CD14-positive monocyte (primary cell): Measurements from ENCODE around the gene TBC1D3B. TPM values are rescaled to one million over a fixed set of nuclear protein-coding genes. Genes with fewer than 3 reads are reported as not detected.
A peak's percentile ranks its signal among the peaks of the same experiment; 100 is the strongest.

ENCODE experiments used
- DNase-seq, 3 donors: peaks; one replicate each; pipeline ENCODE4 v3.0.0-alpha.2; 2011 to 2022
- H2AFZ ChIP-seq: 2 replicates; pipeline ENCODE4 v1.6.0; 2012; ENCODE audit warnings: mild to moderate bottlenecking, low read depth, low read length, inconsistent platforms; ENCODE audit not compliant: insufficient read depth, poor library complexity, severe bottlenecking
- H3K27ac ChIP-seq, 2 donors: 1 replicate in 1 of 2; 2 replicates in 1 of 2; pipeline ENCODE4 v1.5.1; 2012 to 2013; ENCODE audit warnings: low read length in 2 of 2, control low read depth in 1 of 2, inconsistent platforms in 1 of 2, low read depth in 1 of 2, mild to moderate bottlenecking in 1 of 2
- H3K27me3 ChIP-seq, 2 donors: one replicate each; pipeline versions ENCODE4 v1.6.0 to v1.6.1; 2011 to 2013; ENCODE audit warnings: low read length in 2 of 2; ENCODE audit not compliant: control insufficient read depth in 2 of 2, insufficient read depth in 2 of 2
- H3K36me3 ChIP-seq, 2 donors: replicated peaks in 1 of 2; 1 replicate in 1 of 2; 2 replicates in 1 of 2; pipeline versions ENCODE4 v1.5.1 to v1.6.1; 2012 to 2013; ENCODE audit warnings: low read length in 2 of 2, control low read depth in 1 of 2, inconsistent platforms in 1 of 2, mild to moderate bottlenecking in 1 of 2; ENCODE audit not compliant: insufficient read depth in 2 of 2, control insufficient read depth in 1 of 2
- H3K4me1 ChIP-seq, 2 donors: 1 replicate in 1 of 2; 2 replicates in 1 of 2; pipeline versions ENCODE4 v1.5.1 to v1.6.1; 2012 to 2013; ENCODE audit warnings: low read length in 2 of 2, control low read depth in 1 of 2, inconsistent platforms in 1 of 2, mild to moderate bottlenecking in 1 of 2, moderate library complexity in 1 of 2; ENCODE audit not compliant: insufficient read depth in 2 of 2, control insufficient read depth in 1 of 2
- H3K4me2 ChIP-seq: replicated peaks from 2 replicates; pipeline ENCODE3; 2012; ENCODE audit warnings: low read length, moderate library complexity, mild to moderate bottlenecking; ENCODE audit not compliant: poor library complexity, severe bottlenecking; ENCODE audit errors: extremely low read depth
- H3K4me3 ChIP-seq, 3 experiments: fragments of 200-600 bp in 1 of 3; sonication (generic) in 1 of 3; replicated peaks in 1 of 3; 1 replicate in 2 of 3; 2 replicates in 1 of 3; pipeline ENCODE4 v1.5.1; 2011 to 2013; ENCODE audit warnings: low read length in 3 of 3, mild to moderate bottlenecking in 3 of 3, control low read depth in 2 of 3, low read depth in 2 of 3, inconsistent platforms in 1 of 3, moderate library complexity in 1 of 3
- H3K79me2 ChIP-seq: 2 replicates; pipeline ENCODE4 v1.6.0; 2012; ENCODE audit warnings: mild to moderate bottlenecking, control low read depth, inconsistent platforms, low read length, moderate library complexity; ENCODE audit not compliant: insufficient read depth
- H3K9ac ChIP-seq: 2 replicates; pipeline ENCODE4 v1.6.0; 2017; ENCODE audit warnings: low read length, mild to moderate bottlenecking; ENCODE audit not compliant: insufficient read depth, poor library complexity, severe bottlenecking
- H3K9me3 ChIP-seq, 2 donors: replicated peaks in 1 of 2; 1 replicate in 1 of 2; 2 replicates in 1 of 2; pipeline versions ENCODE4 v1.5.1 to v1.6.1; 2012 to 2013; ENCODE audit warnings: low read length in 2 of 2, control low read depth in 1 of 2; ENCODE audit not compliant: control insufficient read depth in 1 of 2, insufficient read depth in 1 of 2
- H4K20me1 ChIP-seq: 2 replicates; pipeline ENCODE4 v1.6.0; 2012; ENCODE audit warnings: mild to moderate bottlenecking, low read length, control low read depth, moderate library complexity; ENCODE audit not compliant: insufficient read depth
- H3K27ac Mint-ChIP-seq, 7 donors: one replicate each; pipeline ENCODE4 v1.8.0; 2020; ENCODE audit warnings: mild to moderate bottlenecking in 7 of 7, mixed read lengths in 7 of 7, moderate library complexity in 6 of 7, inconsistent platforms in 2 of 7
- H3K27me3 Mint-ChIP-seq, 3 donors: one replicate each; pipeline ENCODE4 v1.8.0; 2021 to 2022; ENCODE audit warnings: low read depth in 3 of 3, mild to moderate bottlenecking in 3 of 3, mixed read lengths in 3 of 3, moderate library complexity in 3 of 3, inconsistent platforms in 1 of 3
- H3K36me3 Mint-ChIP-seq, 2 donors: one replicate each; pipeline ENCODE4 v1.8.0; 2020; ENCODE audit warnings: mixed read lengths in 2 of 2, inconsistent platforms in 1 of 2, mild to moderate bottlenecking in 1 of 2
- H3K4me1 Mint-ChIP-seq: one replicate; pipeline ENCODE4 v1.8.0; 2020; ENCODE audit warnings: mild to moderate bottlenecking, mixed read lengths
- H3K4me3 Mint-ChIP-seq, 2 donors: one replicate each; pipeline ENCODE4 v1.8.0; 2020; ENCODE audit warnings: mild to moderate bottlenecking in 2 of 2, mixed read lengths in 2 of 2, moderate library complexity in 1 of 2
- H3K9me3 Mint-ChIP-seq, 7 donors: one replicate each; pipeline ENCODE4 v1.8.0; 2020 to 2022; ENCODE audit warnings: mixed read lengths in 7 of 7, mild to moderate bottlenecking in 6 of 7, moderate library complexity in 6 of 7, inconsistent platforms in 2 of 7
- WGBS: methylation state at CpG from one replicate; pipeline ENCODE4 v1.1.5; 2013; ENCODE audit warnings: missing lambda C conversion rate; ENCODE audit not compliant: insufficient coverage; 5-methylcytosine and 5-hydroxymethylcytosine counted together
- intact Hi-C, 2 donors: fragments of 100-400 bp; cut with micrococcal nuclease; formaldehyde crosslinking; loops; one replicate each; pipeline versions ENCODE4 v1.15.0 to v1.15.1; 2023
- polyA plus RNA-seq, 3 donors: library from polyadenylated mRNA; depleted of rRNA in 1 of 3; unstranded in 2 of 3; stranded (reverse) in 1 of 3; fragments of 300-500 nt in 2 of 3; fragments of >200 nt in 1 of 3; fragmentation: Illumina TruSeq in 2 of 3; gene quantifications; 1 replicate in 2 of 3; 2 replicates in 1 of 3; pipeline ENCODE4 v1.2.3, GENCODE V29; 2012 to 2021
- TF ChIP-seq, protein P1 (sequence below): fragments of 200-600 bp; IDR thresholded peaks from one replicate; pipeline ENCODE4 v1.8.0; 2022; ENCODE audit warnings: antibody characterized with exemption, mild to moderate bottlenecking

The TBC1D3B gene
- polyA plus RNA-seq, 3 donors = 1.8 TPM; not detected in 2

DNA sequence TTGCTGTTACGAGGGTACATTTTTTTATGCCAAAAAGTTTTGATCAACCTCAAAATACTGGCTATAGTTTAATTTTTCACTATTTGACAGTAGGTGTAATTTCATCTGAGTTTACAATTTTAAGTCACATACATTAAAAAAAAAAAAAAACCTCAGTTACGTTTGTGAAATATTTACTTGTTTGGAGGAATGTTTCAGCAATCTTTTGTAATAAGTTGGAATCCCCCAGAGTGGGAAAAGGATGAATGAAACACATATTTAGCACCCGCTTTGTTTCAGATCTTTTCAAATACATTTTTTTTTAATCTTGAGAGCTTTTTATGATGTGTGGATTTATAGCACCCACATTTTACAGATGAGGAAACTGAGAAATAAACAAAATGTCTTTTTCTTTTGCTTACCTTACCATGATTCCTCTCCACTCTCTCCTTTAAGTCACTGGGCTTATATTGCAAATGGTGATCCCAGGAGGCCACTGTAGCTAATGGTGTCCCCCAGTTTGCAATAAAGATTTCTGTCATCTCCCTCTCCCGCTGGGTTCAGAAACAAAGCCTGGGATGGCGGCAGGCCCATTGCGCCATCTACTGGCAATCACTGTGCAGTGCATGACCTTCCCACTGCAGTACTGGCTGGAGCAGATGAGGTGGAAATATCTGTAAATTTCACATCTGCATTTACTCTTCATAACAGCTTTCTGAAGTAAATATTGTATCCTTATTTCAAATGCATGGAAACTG lies 27.7 kb downstream of the TBC1D3B start:
- Mint-ChIP-seq H3K27me3 (peaks cover 0 to 6% (median 2%) of the 10 kb centered on the region in 3 donors), H3K4me1 (peaks cover 9% of the 10 kb centered on the region), H3K4me3 (peak overlapping the region; percentile 17 to 63), H3K9me3 (no peaks in the 10 kb centered on the region), H3K36me3 (no peaks in the 10 kb centered on the region), H3K27ac (no peak overlapping the region)
- no peaks in the 10 kb centered on the region for H4K20me1 ChIP-seq
- H3K27me3 ChIP-seq = no peaks in the 10 kb centered on the region
- no CpG with 5 or more reads among the region's 6 CpGs for WGBS
- no peak overlapping the region for H3K27ac ChIP-seq
- peak overlapping the region in 1 of 3 experiments; percentile 40 for H3K4me3 ChIP-seq
- H3K4me1 ChIP-seq = peaks cover 8 to 10% of the 10 kb centered on the region in 2 donors
- H3K9ac ChIP-seq = no peak overlapping the region
- H3K9me3 ChIP-seq = no peaks in the 10 kb centered on the region
- H3K4me2 ChIP-seq = peak overlapping the region; percentile 54
- H3K79me2 ChIP-seq = no peaks in the 10 kb centered on the region
- no peak overlapping the region for H2AFZ ChIP-seq
- intact Hi-C loops = loop anchor here (1.0 to 5.0 kb wide), 4 partner anchors 76 to 181 kb away; no protein-coding TSS in a partner anchor
- no peaks in the 10 kb centered on the region for H3K36me3 ChIP-seq
- TF ChIP-seq, protein P1, sequence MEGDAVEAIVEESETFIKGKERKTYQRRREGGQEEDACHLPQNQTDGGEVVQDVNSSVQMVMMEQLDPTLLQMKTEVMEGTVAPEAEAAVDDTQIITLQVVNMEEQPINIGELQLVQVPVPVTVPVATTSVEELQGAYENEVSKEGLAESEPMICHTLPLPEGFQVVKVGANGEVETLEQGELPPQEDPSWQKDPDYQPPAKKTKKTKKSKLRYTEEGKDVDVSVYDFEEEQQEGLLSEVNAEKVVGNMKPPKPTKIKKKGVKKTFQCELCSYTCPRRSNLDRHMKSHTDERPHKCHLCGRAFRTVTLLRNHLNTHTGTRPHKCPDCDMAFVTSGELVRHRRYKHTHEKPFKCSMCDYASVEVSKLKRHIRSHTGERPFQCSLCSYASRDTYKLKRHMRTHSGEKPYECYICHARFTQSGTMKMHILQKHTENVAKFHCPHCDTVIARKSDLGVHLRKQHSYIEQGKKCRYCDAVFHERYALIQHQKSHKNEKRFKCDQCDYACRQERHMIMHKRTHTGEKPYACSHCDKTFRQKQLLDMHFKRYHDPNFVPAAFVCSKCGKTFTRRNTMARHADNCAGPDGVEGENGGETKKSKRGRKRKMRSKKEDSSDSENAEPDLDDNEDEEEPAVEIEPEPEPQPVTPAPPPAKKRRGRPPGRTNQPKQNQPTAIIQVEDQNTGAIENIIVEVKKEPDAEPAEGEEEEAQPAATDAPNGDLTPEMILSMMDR = peak; percentile 99
- DNase-seq = peak; percentile 59 to 80 (median 74)

DNA sequence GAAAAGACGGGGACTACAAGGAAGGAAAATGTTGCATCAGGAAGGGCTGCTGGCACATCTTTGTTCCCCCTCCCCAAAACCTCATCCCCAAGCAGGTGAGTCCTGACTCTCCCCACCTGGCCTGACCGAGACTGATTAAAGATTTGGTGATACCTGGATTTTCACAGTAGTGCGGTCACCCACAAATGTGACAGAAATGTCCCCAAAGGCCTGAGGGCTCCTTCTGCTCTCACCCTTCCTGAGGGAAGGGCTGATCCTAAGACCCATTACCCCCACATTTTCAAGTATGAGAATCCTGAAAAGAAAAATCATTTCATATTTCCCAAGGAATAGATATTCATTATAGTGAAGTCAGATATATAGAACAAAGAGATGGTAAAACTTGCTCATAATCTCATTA lies 28.8 kb downstream of the TBC1D3B start:
- intact Hi-C loops = loop anchor here in 1 of 2 donors (5.0 kb wide), 2 partner anchors 75 to 180 kb away; no protein-coding TSS in a partner anchor
- H3K27me3 Mint-ChIP-seq = peaks cover 0 to 3% (median 2%) of the 10 kb centered on the region in 3 donors
- H3K4me3 Mint-ChIP-seq = no peak overlapping the region

More for the DNA sequence above, 28.8 kb downstream of the TBC1D3B start:
- H3K36me3 ChIP-seq = no peaks in the 10 kb centered on the region
- Mint-ChIP-seq H3K9me3 (no peaks in the 10 kb centered on the region), H3K36me3 (no peaks in the 10 kb centered on the region), H3K4me1 (peaks cover 9% of the 10 kb centered on the region), H3K27ac (no peak overlapping the region)
- H3K27me3 ChIP-seq = no peaks in the 10 kb centered on the region
- no peak overlapping the region for H3K4me3 ChIP-seq
- no peak overlapping the region for H2AFZ ChIP-seq
- TF ChIP-seq, protein P1 = no peak
- DNase-seq = no peak
- whole genome bisulfite sequencing = 100% methylated on average over 2 of the region's 3 CpGs
- H3K4me1 ChIP-seq = peaks cover 8 to 10% of the 10 kb centered on the region in 2 donors
- H3K79me2 ChIP-seq = no peaks in the 10 kb centered on the region
- no peaks in the 10 kb centered on the region for H3K9me3 ChIP-seq
- no peaks in the 10 kb centered on the region for H4K20me1 ChIP-seq
- H3K4me2 ChIP-seq = no peak overlapping the region
- H3K27ac ChIP-seq = no peak overlapping the region
- H3K9ac ChIP-seq = no peak overlapping the region
